Hepatocyte (in vitro differentiated cells): Measurements from ENCODE around the gene TBX6. TPM values are rescaled to one million over a fixed set of nuclear protein-coding genes. Genes with fewer than 3 reads are reported as not detected.

Source experiments
- DNase-seq: peaks from one replicate; pipeline ENCODE4 v3.0.0-alpha.2; 2016; ENCODE audit warnings: low spot score
- H2AFZ ChIP-seq: fragments of 200-600 bp; sonication (generic); 2 replicates; pipeline ENCODE4 v1.6.0; 2016; ENCODE audit warnings: antibody characterized with exemption, mild to moderate bottlenecking
- H3K27ac ChIP-seq: fragments of 200-600 bp; sonication (generic); 2 replicates; pipeline ENCODE4 v1.5.1; 2016; ENCODE audit warnings: mild to moderate bottlenecking
- H3K27me3 ChIP-seq: fragments of 200-600 bp; sonication (generic); 2 replicates; pipeline ENCODE4 v1.6.1; 2016
- H3K36me3 ChIP-seq: fragments of 200-600 bp; sonication (generic); replicated peaks from 2 replicates; pipeline ENCODE4 v1.5.1; 2016; ENCODE audit warnings: low read depth; ENCODE audit not compliant: insufficient read depth
- H3K4me1 ChIP-seq: fragments of 200-600 bp; sonication (generic); 2 replicates; pipeline ENCODE4 v1.5.1; 2016; ENCODE audit warnings: mild to moderate bottlenecking, moderate library complexity; ENCODE audit not compliant: insufficient read depth
- H3K4me2 ChIP-seq: fragments of 200-600 bp; sonication (generic); 2 replicates; pipeline ENCODE4 v1.6.0; 2016
- H3K4me3 ChIP-seq: fragments of 200-600 bp; sonication (generic); 2 replicates; pipeline ENCODE4 v1.5.1; 2016; ENCODE audit warnings: mild to moderate bottlenecking
- H3K79me2 ChIP-seq: fragments of 200-600 bp; sonication (generic); 2 replicates; pipeline ENCODE4 v1.6.0; 2017; ENCODE audit warnings: mild to moderate bottlenecking
- H3K9me2 ChIP-seq: fragments of 200-600 bp; sonication (generic); replicated peaks from 2 replicates; pipeline ENCODE4 v1.6.0; 2017; ENCODE audit warnings: mild to moderate bottlenecking; ENCODE audit not compliant: insufficient read depth
- H3K9me3 ChIP-seq: fragments of 200-600 bp; sonication (generic); 2 replicates; pipeline ENCODE4 v1.5.1; 2016; ENCODE audit warnings: low read depth, mild to moderate bottlenecking
- H4K20me1 ChIP-seq: fragments of 200-600 bp; sonication (generic); 2 replicates; pipeline ENCODE4 v1.6.0; 2016; ENCODE audit warnings: mild to moderate bottlenecking; ENCODE audit not compliant: insufficient read depth, poor library complexity, severe bottlenecking
- EZH2 ChIP-seq: fragments of 200-600 bp; sonication (generic); IDR thresholded peaks from 2 replicates; pipeline ENCODE4 v1.6.1; 2016; ENCODE audit warnings: antibody characterized with exemption, mild to moderate bottlenecking, borderline replicate concordance
- EZH2phosphoT487 ChIP-seq: fragments of 200-600 bp; sonication (generic); IDR thresholded peaks from one replicate; pipeline ENCODE4 v1.6.1; 2018; ENCODE audit warnings: antibody characterized with exemption, mild to moderate bottlenecking, low read depth, moderate library complexity; ENCODE audit not compliant: unreplicated experiment, severe bottlenecking
- whole genome bisulfite sequencing: methylation state at CpG from one replicate; pipeline ENCODE4 v1.1.6; 2016; ENCODE audit warnings: low lambda C conversion rate; ENCODE audit errors: missing lambda C conversion rate; 5-methylcytosine and 5-hydroxymethylcytosine counted together
- polyA plus RNA-seq: library from polyadenylated mRNA; unstranded; fragments of >200 nt; fragmentation: Nextera tagmentation; extraction: Ambion mirVana; gene quantifications from 2 replicates; pipeline ENCODE4 v1.2.1, GENCODE V29; 2016
- total RNA-seq: library from RNA; depleted of rRNA; stranded (reverse); fragments of >200 nt; gene quantifications from 2 replicates; pipeline ENCODE4 v1.2.3, GENCODE V29; 2014
- TF ChIP-seq, protein P1 (sequence below): fragments of 200-600 bp; sonication (generic); IDR thresholded peaks from 2 replicates; pipeline ENCODE4 v1.5.1; 2016; ENCODE audit warnings: antibody characterized with exemption, mild to moderate bottlenecking; ENCODE audit not compliant: poor library complexity

TBX6 gene
- total and polyA plus RNA-seq, 2 experiments from 2014 or later, result 0.10 to 0.60 TPM

DNA sequence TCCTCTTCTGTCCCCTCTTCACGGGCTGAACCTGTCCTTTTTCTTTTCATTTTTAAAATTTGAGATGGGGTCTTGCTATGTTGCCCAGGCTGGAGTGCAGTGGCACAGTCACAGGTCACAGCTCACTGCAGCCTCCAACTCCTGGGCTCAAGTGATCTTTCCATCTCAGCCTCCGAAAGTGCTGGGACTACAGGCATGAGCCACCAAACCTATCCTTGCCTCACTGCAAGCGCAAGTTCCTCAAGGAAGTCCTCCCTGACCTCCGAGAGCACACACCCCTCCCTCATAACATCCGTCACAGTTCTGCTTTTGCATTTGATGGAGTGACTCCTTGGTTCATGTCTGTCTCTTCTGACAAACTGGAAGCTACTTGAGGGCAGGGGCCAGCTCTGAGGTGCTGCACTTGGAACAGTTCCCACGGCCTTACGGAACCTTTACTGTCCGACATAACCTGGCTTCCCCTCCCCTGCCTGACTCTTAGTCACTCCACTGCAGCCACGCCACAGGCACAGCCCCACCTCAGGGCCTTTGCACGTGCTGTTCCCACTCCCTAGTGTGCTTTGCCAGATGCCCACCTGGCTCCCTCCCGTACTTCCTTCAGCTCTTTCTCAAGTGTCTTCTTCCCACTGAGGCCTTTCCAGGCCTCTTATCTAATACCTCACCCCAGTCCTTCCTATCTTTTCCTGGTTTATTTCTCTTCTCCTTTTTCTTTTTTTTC is 4.4 kb downstream of the TBX6 start:
- no peaks in the 10 kb centered on the region for H3K9me2 ChIP-seq
- no peak overlapping the region for H3K27ac ChIP-seq
- H4K20me1 ChIP-seq, result no peaks in the 10 kb centered on the region
- H3K4me2 ChIP-seq, result no peak overlapping the region
- TF ChIP-seq EZH2, result no peak
- TF ChIP-seq, protein P1, sequence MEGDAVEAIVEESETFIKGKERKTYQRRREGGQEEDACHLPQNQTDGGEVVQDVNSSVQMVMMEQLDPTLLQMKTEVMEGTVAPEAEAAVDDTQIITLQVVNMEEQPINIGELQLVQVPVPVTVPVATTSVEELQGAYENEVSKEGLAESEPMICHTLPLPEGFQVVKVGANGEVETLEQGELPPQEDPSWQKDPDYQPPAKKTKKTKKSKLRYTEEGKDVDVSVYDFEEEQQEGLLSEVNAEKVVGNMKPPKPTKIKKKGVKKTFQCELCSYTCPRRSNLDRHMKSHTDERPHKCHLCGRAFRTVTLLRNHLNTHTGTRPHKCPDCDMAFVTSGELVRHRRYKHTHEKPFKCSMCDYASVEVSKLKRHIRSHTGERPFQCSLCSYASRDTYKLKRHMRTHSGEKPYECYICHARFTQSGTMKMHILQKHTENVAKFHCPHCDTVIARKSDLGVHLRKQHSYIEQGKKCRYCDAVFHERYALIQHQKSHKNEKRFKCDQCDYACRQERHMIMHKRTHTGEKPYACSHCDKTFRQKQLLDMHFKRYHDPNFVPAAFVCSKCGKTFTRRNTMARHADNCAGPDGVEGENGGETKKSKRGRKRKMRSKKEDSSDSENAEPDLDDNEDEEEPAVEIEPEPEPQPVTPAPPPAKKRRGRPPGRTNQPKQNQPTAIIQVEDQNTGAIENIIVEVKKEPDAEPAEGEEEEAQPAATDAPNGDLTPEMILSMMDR, result no peak
- H2AFZ ChIP-seq, result no peak overlapping the region
- no peak for DNase-seq
- no peaks in the 10 kb centered on the region for H3K79me2 ChIP-seq
- peaks cover 4% of the 10 kb centered on the region for H3K4me1 ChIP-seq
- no peak overlapping the region for H3K4me3 ChIP-seq
- no peaks in the 10 kb centered on the region for H3K9me3 ChIP-seq
- WGBS, result 97% methylated on average over 11 of the region's 11 CpGs
- no peaks in the 10 kb centered on the region for H3K27me3 ChIP-seq
- no peaks in the 10 kb centered on the region for H3K36me3 ChIP-seq

DNA sequence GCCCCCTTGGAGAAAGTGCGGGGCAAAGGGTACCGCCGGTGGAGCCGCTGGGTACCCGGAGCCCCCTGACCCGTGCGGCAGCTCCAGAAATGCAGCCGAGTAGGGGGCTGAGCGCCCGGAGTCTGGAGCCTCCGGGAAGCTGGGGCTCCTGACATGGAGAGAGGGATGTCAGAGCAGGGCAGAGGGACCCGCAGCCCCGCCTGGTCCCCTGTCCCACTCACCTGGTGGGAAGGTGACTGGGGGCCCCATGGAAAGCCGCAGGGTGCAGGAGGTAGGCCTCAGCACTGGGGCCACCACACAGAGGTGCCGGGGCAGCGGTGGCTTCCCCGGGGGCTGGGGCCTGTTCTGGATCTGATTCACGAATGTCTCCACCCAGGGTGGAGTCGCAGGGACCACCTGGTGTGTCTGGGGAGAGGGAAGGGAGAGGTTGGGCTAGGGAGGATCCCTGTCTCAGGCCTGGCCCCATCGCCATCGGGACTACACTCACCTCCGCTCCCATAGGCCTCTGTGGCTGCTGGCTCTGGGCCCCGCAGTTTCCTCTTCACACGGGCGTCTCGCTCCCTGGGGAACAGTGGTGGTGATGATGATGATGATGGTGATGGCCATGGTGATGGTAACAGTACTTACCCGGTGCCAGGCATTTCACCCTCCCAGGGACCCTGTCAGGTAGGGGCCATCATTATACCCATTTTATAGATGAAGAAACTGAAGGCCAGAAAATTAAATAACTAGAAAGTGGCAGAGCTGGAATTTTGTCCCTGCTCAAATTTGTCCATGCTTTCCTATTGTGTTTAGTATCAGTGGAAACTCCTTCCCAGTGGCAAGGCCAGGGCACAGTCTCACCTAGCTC is 5.2 kb downstream of the TBX6 start:
- Histone ChIP-seq H3K27me3 (no peaks in the 10 kb centered on the region), H2AFZ (no peak overlapping the region), H3K9me2 (no peaks in the 10 kb centered on the region), H4K20me1 (no peaks in the 10 kb centered on the region), H3K4me3 (no peak overlapping the region), H3K36me3 (no peaks in the 10 kb centered on the region), H3K4me1 (no peaks in the 10 kb centered on the region), H3K27ac (no peak overlapping the region), H3K79me2 (peaks cover under 1% of the 10 kb centered on the region), H3K9me3 (no peaks in the 10 kb centered on the region), H3K4me2 (no peak overlapping the region)
- 96% methylated on average over 19 of the region's 27 CpGs for WGBS
- no peak for DNase-seq
- no peak for TF ChIP-seq EZH2
- TF ChIP-seq, protein P1, result no peak
- TF ChIP-seq EZH2phosphoT487, result no peak

DNA sequence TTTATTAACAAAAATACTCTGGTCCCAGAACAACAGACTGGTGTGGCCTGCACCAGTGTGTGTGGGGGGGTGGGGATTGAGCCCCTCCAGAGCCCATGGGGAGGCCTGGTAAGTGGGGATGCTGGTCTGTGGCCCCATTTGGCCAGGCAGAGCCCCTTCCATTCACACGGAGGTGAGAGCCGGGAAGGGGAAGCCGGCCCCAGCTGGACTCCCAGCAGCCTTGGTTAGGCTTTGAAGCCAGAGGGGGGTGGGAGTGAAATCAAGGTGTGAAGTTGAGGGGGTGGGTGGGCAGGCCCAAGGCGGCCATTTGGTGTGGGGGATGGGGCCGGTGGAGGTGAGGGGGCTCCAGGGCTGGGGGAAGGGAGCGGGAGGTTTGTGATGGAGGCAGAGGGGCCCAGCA is 5.9 kb downstream of the TBX6 start:
- H3K4me1 ChIP-seq, result peaks cover 2% of the 10 kb centered on the region
- no peak for DNase-seq
- no peaks in the 10 kb centered on the region for H3K9me2 ChIP-seq
- no peaks in the 10 kb centered on the region for H3K9me3 ChIP-seq
- H4K20me1 ChIP-seq, result no peaks in the 10 kb centered on the region
- no peak overlapping the region for H3K4me2 ChIP-seq
- no peak overlapping the region for H2AFZ ChIP-seq
- no peak overlapping the region for H3K27ac ChIP-seq
- WGBS, result 72% methylated on average over 6 of the region's 6 CpGs
- H3K27me3 ChIP-seq, result no peaks in the 10 kb centered on the region
- no peak for TF ChIP-seq EZH2phosphoT487
- TF ChIP-seq, protein P1, result no peak
- no peak for TF ChIP-seq EZH2
- peaks cover 5% of the 10 kb centered on the region for H3K79me2 ChIP-seq
- no peaks in the 10 kb centered on the region for H3K36me3 ChIP-seq
- H3K4me3 ChIP-seq, result no peak overlapping the region
